ENCODE data around the gene UNC93B1.
A peak's percentile ranks its signal among the peaks of the same experiment; 100 is the strongest.

UNC93B1 gene, protein sequence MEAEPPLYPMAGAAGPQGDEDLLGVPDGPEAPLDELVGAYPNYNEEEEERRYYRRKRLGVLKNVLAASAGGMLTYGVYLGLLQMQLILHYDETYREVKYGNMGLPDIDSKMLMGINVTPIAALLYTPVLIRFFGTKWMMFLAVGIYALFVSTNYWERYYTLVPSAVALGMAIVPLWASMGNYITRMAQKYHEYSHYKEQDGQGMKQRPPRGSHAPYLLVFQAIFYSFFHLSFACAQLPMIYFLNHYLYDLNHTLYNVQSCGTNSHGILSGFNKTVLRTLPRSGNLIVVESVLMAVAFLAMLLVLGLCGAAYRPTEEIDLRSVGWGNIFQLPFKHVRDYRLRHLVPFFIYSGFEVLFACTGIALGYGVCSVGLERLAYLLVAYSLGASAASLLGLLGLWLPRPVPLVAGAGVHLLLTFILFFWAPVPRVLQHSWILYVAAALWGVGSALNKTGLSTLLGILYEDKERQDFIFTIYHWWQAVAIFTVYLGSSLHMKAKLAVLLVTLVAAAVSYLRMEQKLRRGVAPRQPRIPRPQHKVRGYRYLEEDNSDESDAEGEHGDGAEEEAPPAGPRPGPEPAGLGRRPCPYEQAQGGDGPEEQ

DNA sequence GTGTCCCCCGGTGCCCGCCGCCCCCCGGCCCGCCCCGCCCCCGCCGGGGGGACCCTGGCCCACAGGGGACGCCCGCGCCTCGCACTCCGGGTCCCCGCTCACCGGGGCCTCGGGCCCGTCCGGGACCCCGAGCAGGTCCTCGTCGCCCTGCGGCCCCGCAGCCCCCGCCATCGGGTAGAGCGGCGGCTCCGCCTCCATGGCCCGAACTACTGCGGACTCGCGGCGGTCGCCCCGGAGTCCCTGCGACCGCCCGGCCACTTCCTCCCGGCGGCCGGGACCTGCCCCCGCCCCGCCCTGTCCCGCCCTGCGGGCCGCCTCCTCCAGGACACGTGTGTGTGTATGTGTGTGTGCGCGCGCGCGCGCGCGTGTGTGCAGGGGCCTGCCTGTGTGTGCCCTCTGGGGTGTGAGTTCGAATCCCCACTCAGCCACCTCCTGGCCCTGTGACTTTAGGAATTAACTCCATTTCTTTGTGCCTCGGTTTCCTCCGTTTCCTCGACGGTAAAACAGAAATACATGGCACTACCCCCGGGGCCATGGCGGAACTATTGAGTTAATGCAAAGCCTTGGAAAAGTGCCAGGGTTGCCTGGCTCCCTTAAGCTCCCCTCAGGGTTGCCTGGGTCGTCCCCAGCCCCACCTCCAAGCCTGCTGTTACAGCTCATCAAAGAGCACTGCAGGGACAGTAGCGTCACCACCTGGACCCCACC is at the start of gene UNC93B1:
Gene UNC93B1, minus strand, starts transcription at position 252 of the 705 bp plus-strand sequence. Its CDS starts 54 bp downstream, at position 198.
- DNase-seq (ENCODE audit: low read depth, low spot score), result peak; percentile 49

- no peak for DNase-seq (ENCODE audit: low read depth, low spot score)
These were observed 49.2 kb upstream of the UNC93B1 start for GRCh38 chr11:68053117-68053516.

- DNase-seq (ENCODE audit: low read depth, low spot score), result no peak
These were observed 48.4 kb upstream of the UNC93B1 start for GRCh38 chr11:68052137-68052873.

DNA sequence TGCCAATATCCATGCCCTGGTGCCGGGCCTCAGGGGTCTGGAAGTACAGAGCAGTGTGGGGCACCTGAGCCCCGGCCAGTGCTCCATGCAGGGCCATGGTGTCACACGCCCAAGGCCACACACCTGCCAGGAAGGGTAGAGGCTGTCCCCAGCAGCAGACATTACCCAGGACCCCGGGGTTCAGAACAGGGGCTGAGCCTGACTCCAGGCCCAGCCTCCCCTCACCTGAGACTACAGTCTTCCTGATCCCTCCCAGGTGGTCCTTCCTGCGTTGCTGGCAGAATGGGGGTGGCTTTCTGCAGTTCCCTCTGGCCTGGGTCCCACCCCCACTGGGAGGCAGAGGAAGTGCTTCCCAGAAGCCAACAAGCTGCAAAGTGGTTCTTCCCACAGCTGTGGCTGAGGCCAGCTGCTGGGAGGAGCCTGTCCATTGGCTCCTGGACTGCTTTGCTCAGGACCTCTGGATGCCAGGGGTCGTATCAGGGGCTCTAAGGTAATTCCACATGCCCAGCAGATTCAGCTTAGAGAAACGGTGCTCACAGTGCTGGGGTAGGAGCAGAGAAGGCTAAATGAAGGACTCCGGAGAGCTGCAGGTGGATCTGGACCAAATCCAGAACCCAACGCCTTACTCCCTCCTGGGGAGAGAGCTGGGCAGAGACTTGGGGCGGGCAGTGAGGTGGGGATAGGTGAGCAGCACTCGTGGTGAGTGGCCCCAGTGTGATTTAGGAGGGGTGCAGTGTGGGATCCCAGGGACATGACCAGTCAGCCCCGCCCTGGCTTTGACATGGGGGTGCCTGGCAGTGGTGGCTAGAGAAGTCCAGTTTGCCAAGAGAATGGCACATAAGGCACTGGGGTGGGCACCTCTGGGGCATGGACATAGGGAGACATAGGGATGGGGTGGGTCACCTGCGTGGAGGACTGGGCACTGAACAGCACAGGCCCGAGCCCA is 47.6 kb upstream of the UNC93B1 start:
- no peak for DNase-seq (ENCODE audit: low read depth, low spot score)

DNA sequence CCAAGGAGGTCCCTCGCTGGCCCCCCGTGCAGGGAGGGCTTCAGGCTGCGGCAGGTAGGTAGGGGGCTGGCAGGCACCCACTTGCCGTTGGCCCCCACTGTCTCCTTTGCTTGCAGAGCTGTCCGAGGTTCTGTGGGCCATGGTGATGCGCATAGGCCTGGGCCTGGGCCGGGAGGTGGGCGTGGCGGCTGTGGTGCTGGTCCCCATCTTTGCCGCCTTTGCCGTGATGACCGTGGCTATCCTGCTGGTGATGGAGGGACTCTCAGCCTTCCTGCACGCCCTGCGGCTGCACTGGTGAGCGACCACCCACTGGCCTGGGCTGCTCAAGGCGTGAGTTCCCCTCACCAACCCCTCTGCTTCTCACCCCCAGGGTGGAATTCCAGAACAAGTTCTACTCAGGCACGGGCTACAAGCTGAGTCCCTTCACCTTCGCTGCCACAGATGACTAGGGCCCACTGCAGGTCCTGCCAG is 46.5 kb upstream of the UNC93B1 start:
- no peak for DNase-seq (ENCODE audit: low read depth, low spot score)

DNA sequence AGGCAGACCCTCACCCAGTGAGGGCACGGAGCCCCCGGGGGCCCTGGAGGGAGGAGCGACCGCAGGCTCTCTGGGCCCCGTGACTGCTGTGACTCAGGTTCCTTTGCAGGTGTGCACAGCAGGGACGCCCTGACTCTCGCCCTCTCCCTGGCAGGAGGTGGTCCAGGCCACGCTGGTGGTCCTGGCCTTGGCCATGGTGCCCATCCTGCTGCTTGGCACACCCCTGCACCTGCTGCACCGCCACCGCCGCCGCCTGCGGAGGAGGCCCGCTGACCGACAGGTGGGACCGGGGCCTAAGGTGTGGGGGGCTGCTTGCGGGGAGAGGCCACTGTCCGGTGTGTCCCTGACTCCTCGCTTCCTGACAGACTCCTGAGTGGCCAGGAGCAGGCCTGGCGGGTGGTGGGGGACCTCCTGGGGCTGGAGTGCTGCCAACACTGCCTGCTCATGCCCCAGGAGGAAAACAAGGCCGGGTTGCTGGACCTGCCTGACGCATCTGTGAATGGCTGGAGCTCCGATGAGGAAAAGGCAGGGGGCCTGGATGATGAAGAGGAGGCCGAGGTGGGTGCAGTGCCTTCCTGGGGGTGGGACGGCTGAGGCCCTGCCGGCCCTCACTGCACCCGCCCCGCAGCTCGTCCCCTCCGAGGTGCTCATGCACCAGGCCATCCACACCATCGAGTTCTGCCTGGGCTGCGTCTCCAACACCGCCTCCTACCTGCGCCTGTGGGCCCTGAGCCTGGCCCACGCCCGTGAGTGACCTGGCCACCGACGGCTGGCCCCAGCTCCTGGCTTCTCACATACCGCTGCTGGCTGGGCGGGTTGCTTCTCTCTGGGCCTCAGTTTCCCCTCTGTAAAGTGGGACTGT is 45.8 kb upstream of the UNC93B1 start:
- no peak for DNase-seq (ENCODE audit: low read depth, low spot score)

DNA sequence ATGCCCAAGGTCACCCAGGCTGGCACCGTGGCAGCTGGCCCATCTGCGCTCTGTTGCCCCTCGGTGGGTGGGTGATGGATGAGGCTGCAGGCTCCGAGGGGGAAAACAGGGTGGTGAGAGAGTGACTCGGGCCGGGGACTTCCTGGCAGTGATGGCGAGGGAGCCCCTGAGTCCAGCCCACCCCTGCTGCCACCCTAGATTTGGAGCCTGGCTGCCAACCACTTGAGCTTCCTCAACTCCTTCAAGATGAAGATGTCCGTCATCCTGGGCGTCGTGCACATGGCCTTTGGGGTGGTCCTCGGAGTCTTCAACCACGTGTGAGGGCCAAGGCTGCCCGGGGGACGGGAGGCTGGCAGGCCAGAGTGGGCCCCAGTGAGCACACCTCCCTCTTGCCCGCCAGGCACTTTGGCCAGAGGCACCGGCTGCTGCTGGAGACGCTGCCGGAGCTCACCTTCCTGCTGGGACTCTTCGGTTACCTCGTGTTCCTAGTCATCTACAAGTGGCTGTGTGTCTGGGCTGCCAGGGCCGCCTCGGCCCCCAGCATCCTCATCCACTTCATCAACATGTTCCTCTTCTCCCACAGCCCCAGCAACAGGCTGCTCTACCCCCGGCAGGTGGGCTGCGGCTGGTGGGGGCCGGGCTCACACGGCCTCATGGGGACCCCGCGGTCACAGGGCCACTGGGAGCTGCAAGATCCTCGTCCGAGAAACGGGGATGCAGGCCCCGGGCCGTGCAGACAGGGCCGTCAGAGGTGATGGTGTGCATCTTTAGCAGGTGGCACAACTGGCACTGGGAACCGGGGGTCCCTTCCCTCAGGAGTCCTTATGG is 45.0 kb upstream of the UNC93B1 start:
- DNase-seq (ENCODE audit: low read depth, low spot score), result no peak

- no peak for DNase-seq (ENCODE audit: low read depth, low spot score)
These were observed 43.8 kb upstream of the UNC93B1 start for GRCh38 chr11:68047437-68048290.

DNA sequence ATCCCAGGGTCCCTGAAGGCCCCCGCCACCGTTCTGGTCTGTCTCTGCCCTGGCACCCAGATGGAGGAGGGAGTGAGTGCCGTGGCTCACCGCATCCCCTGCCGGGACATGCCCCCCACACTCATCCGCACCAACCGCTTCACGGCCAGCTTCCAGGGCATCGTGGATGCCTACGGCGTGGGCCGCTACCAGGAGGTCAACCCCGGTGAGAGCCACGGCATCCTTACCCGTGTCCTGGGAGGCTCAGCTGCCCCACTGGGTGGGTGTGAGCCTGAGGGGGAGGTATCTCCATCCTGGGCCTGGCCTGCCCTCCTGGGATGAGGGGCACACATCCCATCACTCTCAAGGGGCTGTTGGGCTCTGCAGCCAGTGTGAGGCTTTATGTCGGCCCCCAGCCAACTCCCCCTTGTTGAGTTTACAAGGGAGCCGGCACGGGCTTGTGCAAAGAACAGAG is 41.0 kb upstream of the UNC93B1 start:
- no peak for DNase-seq (ENCODE audit: low read depth, low spot score)

GRCh38 chr11:68044145-68044813 is 40.4 kb upstream of the UNC93B1 start:
- no peak for DNase-seq (ENCODE audit: low read depth, low spot score)

DNA sequence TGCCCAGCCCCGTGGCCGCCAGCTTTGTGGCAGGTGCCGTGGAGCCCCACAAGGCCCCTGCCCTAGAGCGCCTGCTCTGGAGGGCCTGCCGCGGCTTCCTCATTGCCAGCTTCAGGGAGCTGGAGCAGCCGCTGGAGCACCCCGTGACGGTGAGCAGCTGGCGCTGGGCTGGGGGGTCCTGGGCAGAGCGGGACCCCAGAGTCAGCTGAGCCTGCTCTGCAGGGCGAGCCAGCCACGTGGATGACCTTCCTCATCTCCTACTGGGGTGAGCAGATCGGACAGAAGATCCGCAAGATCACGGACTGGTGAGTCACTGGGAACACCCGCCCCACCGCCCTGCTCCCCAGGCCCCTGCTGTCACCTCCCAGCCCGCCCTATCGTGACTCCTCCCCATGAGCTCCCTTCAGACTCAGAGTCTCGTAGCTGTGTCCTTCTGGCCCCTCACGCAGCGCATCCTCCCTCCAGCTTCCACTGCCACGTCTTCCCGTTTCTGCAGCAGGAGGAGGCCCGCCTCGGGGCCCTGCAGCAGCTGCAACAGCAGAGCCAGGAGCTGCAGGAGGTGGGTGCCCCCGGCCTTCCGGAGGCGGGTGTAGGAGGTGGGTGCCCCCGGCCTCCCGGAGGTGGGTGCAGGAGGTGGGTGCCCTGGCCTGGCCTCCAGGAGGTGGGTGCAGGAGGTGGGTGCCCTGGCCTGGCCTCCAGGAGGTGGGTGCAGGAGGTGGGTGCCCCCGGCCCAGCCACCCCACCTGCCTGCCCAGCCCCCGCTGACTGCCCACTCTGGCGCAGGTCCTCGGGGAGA is 39.6 kb upstream of the UNC93B1 start:
- DNase-seq (ENCODE audit: low read depth, low spot score), result no peak

DNA sequence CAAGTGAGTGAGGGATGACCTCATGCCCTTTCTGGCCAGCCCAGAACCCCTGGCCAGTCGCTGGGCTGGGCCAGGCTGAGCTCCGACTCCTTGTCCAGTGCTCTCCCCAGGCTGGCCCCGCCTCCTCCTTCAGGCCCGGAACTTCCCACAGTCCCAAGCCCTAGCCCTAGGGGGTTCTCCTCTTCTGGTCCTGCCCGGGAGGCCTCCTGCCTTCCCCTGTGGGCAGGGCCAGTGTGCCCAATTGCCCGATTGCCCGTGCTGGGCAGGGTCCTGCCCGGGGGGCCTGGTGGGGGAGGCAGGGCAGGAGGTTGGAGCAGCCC is 39.1 kb upstream of the UNC93B1 start:
- DNase-seq (ENCODE audit: low read depth, low spot score), result no peak

- DNase-seq (ENCODE audit: low read depth, low spot score), result no peak
These were observed 38.5 kb upstream of the UNC93B1 start for GRCh38 chr11:68042219-68043028.

- DNase-seq (ENCODE audit: low read depth, low spot score), result no peak
These were observed 37.8 kb upstream of the UNC93B1 start for GRCh38 chr11:68041617-68042218.

DNA sequence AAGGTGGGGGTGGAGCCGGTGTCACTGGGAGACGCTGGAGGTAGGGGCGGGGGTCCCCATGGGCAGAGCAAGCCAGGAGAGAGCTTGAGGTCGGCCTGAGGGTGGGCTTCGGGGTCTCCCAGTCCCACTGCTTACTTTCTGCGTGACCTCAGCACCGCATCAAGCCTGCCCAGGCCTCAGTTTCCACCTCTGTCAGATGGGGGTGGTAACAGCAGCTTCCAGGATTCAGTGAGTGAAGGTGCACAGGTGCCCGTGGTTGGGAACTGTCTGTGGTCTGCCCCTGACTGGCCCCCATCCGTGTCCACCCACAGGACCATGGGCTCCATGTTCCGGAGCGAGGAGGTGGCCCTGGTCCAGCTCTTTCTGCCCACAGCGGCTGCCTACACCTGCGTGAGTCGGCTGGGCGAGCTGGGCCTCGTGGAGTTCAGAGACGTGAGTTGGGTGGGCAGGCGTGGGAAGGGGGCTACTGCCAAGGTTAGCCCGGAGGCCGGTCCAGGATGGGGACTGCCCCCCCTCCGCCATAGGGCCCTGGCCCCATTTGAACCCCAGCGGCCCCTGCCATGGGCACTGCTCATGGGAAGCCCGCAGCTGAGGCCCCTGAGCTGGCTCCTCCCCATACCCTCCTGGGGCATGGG is 37.2 kb upstream of the UNC93B1 start:
- DNase-seq (ENCODE audit: low read depth, low spot score), result no peak
